ENCODE measurements around the gene TMEM63A.
A peak's percentile ranks its signal among the peaks of the same experiment; 100 is the strongest.

TMEM63A gene

GRCh38 chr1:225885336-225885735, 3.2 kb upstream of the TMEM63A start:
- no peak overlapping the region for H3K4me3 ChIP-seq (ENCODE audit: control insufficient read depth, low read depth, low read length)
- no peak for DNase-seq (ENCODE audit: low read depth)
- TF ChIP-seq CTCF (conservative IDR thresholded peaks at IDR 0.05; ENCODE audit: control insufficient read depth, insufficient read depth, low read depth, low read length): no peak

- no peak for TF ChIP-seq CTCF (conservative IDR thresholded peaks at IDR 0.05; ENCODE audit: control insufficient read depth, insufficient read depth, low read depth, low read length)
- no peak overlapping the region for H3K4me3 ChIP-seq (ENCODE audit: control insufficient read depth, low read depth, low read length)
- DNase-seq (ENCODE audit: low read depth): no peak
These were observed 1.6 kb upstream of the TMEM63A start for GRCh38 chr1:225883616-225884265.

GRCh38 chr1:225882694-225883615, 775 bp upstream of the TMEM63A start:
- H3K4me3 ChIP-seq (ENCODE audit: control insufficient read depth, low read depth, low read length): peak overlapping the region; percentile 92
- no peak for TF ChIP-seq CTCF (conservative IDR thresholded peaks at IDR 0.05; ENCODE audit: control insufficient read depth, insufficient read depth, low read depth, low read length)
- DNase-seq (ENCODE audit: low read depth): peak; percentile 38

GRCh38 chr1:225881081-225881958, 860 bp downstream of the TMEM63A start:
- TF ChIP-seq CTCF (conservative IDR thresholded peaks at IDR 0.05; ENCODE audit: control insufficient read depth, insufficient read depth, low read depth, low read length): no peak
- peak; percentile 30 for DNase-seq (ENCODE audit: low read depth)

GRCh38 chr1:225880636-225881035, 1.5 kb downstream of the TMEM63A start:
- no peak overlapping the region for H3K4me3 ChIP-seq (ENCODE audit: control insufficient read depth, low read depth, low read length)
- no peak for DNase-seq (ENCODE audit: low read depth)

More at GRCh38 chr1:225881081-225881958, 860 bp downstream of the TMEM63A start:
- H3K4me3 ChIP-seq (ENCODE audit: control insufficient read depth, low read depth, low read length): peak overlapping the region; percentile 92

More at GRCh38 chr1:225880636-225881035, 1.5 kb downstream of the TMEM63A start:
- no peak for TF ChIP-seq CTCF (conservative IDR thresholded peaks at IDR 0.05; ENCODE audit: control insufficient read depth, insufficient read depth, low read depth, low read length)

Measured in fibroblast of mammary gland (primary cell).